Retinal pigment epithelial cell (primary cell): ENCODE measurements around the gene TRIM68.

Source experiments
- DNase-seq: peaks from one replicate; pipeline ENCODE4 v3.0.0-alpha.2; 2010; ENCODE audit warnings: low read depth
- H3K4me3 ChIP-seq: 2 replicates; pipeline ENCODE4 v1.5.1; 2011; ENCODE audit warnings: mild to moderate bottlenecking, low read length, control low read depth, moderate library complexity
- CTCF ChIP-seq: conservative IDR thresholded peaks from 2 replicates; pipeline ENCODE4 v1.5.1; 2011; ENCODE audit warnings: low read depth, low read length, control low read depth, inconsistent platforms

Gene TRIM68

DNA sequence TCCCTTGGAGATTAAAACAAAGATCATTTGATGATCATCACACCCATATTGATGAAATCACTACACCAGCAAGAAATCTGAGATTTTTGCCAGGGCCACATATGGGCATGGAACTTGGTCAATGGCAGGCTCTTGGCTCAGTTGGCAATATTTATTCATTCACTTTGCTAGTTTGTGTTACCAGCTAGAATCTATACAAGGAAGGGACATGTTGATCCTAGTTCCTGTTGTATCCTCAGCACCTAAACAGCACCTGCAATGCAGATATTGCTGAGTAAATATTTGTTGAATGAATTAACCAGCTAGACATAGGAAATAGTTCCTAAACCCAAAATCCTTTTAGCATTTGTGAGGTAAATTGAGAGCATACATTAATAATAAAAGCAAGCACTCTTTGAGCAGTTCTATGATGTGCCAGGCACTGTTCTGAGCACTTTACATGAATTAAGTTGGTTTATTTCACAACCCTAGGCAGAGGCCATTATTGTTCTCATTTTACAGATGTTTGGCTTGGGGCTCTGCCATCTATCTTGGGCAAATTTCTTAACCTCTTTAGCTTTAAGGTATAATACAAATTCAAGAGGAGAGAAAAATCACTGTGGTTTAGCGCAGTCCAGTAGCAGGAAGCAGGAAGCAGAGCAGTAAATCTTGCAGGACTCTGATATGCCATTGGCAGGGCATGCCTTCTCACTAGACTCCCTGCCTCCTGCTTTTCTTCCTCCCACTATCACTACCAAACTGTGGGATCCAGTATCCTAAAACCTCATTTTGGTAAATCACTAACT is 1.6 kb downstream of the TRIM68 start:
- H3K4me3 ChIP-seq = peak overlapping the region; percentile 86
- no peak for DNase-seq
- TF ChIP-seq CTCF = no peak

GRCh38 chr11:4605057-4605456 is 3.0 kb downstream of the TRIM68 start:
- H3K4me3 ChIP-seq = no peak overlapping the region
- DNase-seq = no peak
- no peak for TF ChIP-seq CTCF

- no peak for DNase-seq
- TF ChIP-seq CTCF = no peak
- no peak within 1 kb of the TSS for H3K4me3 ChIP-seq
Observed at GRCh38 chr11:4593739-4594138, 14.3 kb downstream of the TRIM68 start, which contains the start of gene OR52I1. OR52I1 (plus strand) TSS chr11:4594039; CDS start chr11:4594039, 0 bp downstream.

GRCh38 chr11:4589017-4589416 is 19.0 kb downstream of the TRIM68 start:
- no peak for TF ChIP-seq CTCF
- no peak overlapping the region for H3K4me3 ChIP-seq
- DNase-seq = no peak

DNA sequence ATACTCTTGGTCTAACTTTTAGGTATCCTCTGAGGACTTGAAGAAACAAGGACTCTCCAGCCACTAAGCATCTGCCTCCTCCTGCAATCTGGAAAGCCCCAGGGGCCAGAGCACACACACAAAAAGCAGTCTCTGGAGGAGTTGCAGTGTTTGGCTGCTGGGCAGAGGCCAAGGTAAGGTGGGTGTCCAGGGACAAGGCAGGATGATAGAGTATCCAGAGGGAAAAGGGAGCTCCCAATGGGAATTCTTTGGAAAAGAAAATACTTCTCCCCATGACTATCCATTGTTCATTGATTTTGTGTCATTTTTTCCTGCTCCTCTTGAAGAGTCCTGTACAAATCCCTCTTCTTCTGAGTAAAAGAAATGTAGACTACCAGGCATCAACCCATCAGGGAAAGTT is 26.6 kb downstream of the TRIM68 start, which contains the start of gene OR52I2:
Gene OR52I2, plus strand, starts transcription at position 301 of the 400 bp plus-strand sequence.
- DNase-seq = no peak
- H3K4me3 ChIP-seq = no peak within 1 kb of the TSS
- TF ChIP-seq CTCF = no peak

GRCh38 chr11:4580124-4580523 is 27.9 kb downstream of the TRIM68 start:
- no peak for DNase-seq
- TF ChIP-seq CTCF = no peak
- H3K4me3 ChIP-seq = no peak overlapping the region

- DNase-seq = no peak
- no peak overlapping the region for H3K4me3 ChIP-seq
- TF ChIP-seq CTCF = no peak
Observed at GRCh38 chr11:4578624-4579023, 29.4 kb downstream of the TRIM68 start.
